ENCODE results near the gene LEUTX.

GRCh38 chr19:39802958-39803357 is 24.3 kb downstream of the LEUTX start:
- TF ChIP-seq, protein P1, sequence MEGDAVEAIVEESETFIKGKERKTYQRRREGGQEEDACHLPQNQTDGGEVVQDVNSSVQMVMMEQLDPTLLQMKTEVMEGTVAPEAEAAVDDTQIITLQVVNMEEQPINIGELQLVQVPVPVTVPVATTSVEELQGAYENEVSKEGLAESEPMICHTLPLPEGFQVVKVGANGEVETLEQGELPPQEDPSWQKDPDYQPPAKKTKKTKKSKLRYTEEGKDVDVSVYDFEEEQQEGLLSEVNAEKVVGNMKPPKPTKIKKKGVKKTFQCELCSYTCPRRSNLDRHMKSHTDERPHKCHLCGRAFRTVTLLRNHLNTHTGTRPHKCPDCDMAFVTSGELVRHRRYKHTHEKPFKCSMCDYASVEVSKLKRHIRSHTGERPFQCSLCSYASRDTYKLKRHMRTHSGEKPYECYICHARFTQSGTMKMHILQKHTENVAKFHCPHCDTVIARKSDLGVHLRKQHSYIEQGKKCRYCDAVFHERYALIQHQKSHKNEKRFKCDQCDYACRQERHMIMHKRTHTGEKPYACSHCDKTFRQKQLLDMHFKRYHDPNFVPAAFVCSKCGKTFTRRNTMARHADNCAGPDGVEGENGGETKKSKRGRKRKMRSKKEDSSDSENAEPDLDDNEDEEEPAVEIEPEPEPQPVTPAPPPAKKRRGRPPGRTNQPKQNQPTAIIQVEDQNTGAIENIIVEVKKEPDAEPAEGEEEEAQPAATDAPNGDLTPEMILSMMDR (IDR thresholded peaks at IDR 0.05; ENCODE audit: low read depth, low read length, poor library complexity, severe bottlenecking) = no peak
- TF ChIP-seq EZH2phosphoT487 (IDR thresholded peaks at IDR 0.05; ENCODE audit: borderline replicate concordance, low read length) = no peak

Measured in DOHH2 (cell line).